SK-N-SH (cell line): ENCODE results near the gene B4GALNT4. TPM values are rescaled to one million over a fixed set of nuclear protein-coding genes. Genes with fewer than 3 reads are reported as not detected.

ENCODE experiments used
- CTCF ChIA-PET: fragments of 300-600, 350-600 bp; formaldehyde crosslinking; extraction: SDS; loops from one replicate; lab custom pipeline; 2021; lab: Yijun Ruan, JAX
- POLR2A ChIA-PET: fragments of 350-600 bp; sonication (Branson Sonifier 250); formaldehyde crosslinking; extraction: SDS; loops from one replicate; lab custom pipeline; 2020; ENCODE audit warnings: antibody characterized with exemption, inconsistent platforms; lab: Yijun Ruan, JAX
- DNase-seq: peaks from one replicate; pipeline ENCODE4 v3.0.0; 2012
- H2AFZ ChIP-seq: fragments of 200-600 bp; sonication (generic); 2 replicates; pipeline ENCODE4 v1.8.1; 2016; ENCODE audit warnings: antibody characterized with exemption, mild to moderate bottlenecking, low read depth
- H3F3A ChIP-seq: fragments of 200-600 bp; sonication (generic); replicated peaks from 2 replicates; pipeline ENCODE3; 2016; ENCODE audit warnings: antibody characterized with exemption, mild to moderate bottlenecking; ENCODE audit not compliant: insufficient read depth
- H3K27ac ChIP-seq, 2 experiments: fragments of 200-500 bp in 1 of 2; fragments of 200-600 bp in 1 of 2; sonication (Bioruptor generic) in 1 of 2; sonication (generic), shearing (Covaris generic) in 1 of 2; 2 replicates each; pipeline versions ENCODE4 v1.5.1 to v1.6.1; 2014 to 2016; ENCODE audit warnings: low read depth in 2 of 2, inconsistent platforms in 1 of 2, low read length in 1 of 2, mild to moderate bottlenecking in 1 of 2, mixed read lengths in 1 of 2
- H3K27me3 ChIP-seq: fragments of 200-600 bp; sonication (generic), shearing (Covaris generic); 2 replicates; pipeline ENCODE4 v1.6.1; 2016; ENCODE audit warnings: mixed run types; ENCODE audit not compliant: insufficient read depth
- H3K36me3 ChIP-seq, 2 experiments: fragments of 200-500 bp in 1 of 2; fragments of 200-600 bp in 1 of 2; sonication (Bioruptor generic) in 1 of 2; sonication (generic) in 1 of 2; replicated peaks in 1 of 2; 2 replicates each; pipeline versions ENCODE3 to v1.5.1; 2014 to 2016; ENCODE audit warnings: low read length in 1 of 2, mild to moderate bottlenecking in 1 of 2; ENCODE audit not compliant: insufficient read depth in 2 of 2, control insufficient read depth in 1 of 2
- H3K4me1 ChIP-seq, 2 experiments: fragments of 200-500 bp in 1 of 2; fragments of 200-600 bp in 1 of 2; sonication (Bioruptor generic) in 1 of 2; sonication (generic), shearing (Covaris generic) in 1 of 2; 2 replicates each; pipeline versions ENCODE4 v1.5.1 to v1.6.1; 2014 to 2016; ENCODE audit warnings: low read depth in 1 of 2, low read length in 1 of 2, mixed run types in 1 of 2; ENCODE audit not compliant: insufficient read depth in 2 of 2, control insufficient read depth in 1 of 2
- H3K4me2 ChIP-seq: fragments of 200-600 bp; sonication (generic), shearing (Covaris generic); 2 replicates; pipeline ENCODE4 v1.6.1; 2017; ENCODE audit warnings: mixed run types
- H3K4me3 ChIP-seq, 2 experiments: fragments of 200-500 bp in 1 of 2; fragments of 200-600 bp in 1 of 2; sonication (Bioruptor generic) in 1 of 2; sonication (generic), shearing (Covaris generic) in 1 of 2; 2 replicates each; pipeline versions ENCODE4 v1.5.1 to v1.8.1; 2014 to 2016; ENCODE audit warnings: low read depth in 2 of 2, inconsistent platforms in 1 of 2, low read length in 1 of 2, mild to moderate bottlenecking in 1 of 2, mixed read lengths in 1 of 2, moderate library complexity in 1 of 2
- H3K79me2 ChIP-seq: fragments of 200-600 bp; sonication (generic); 2 replicates; pipeline ENCODE4 v1.8.1; 2017; ENCODE audit warnings: mild to moderate bottlenecking; ENCODE audit not compliant: insufficient read depth
- H3K9ac ChIP-seq: fragments of 200-600 bp; sonication (generic); 2 replicates; pipeline ENCODE4 v1.6.1; 2017; ENCODE audit warnings: mixed run types
- H3K9me2 ChIP-seq: fragments of 200-600 bp; sonication (generic); 2 replicates; pipeline ENCODE4 v1.6.1; 2017; ENCODE audit warnings: mixed run types
- H3K9me3 ChIP-seq: fragments of 200-600 bp; sonication (generic); 2 replicates; pipeline ENCODE4 v1.6.1; 2017; ENCODE audit warnings: mixed run types, mild to moderate bottlenecking, moderate library complexity
- H4K20me1 ChIP-seq: fragments of 200-600 bp; sonication (generic); 2 replicates; pipeline ENCODE4 v1.6.1; 2017; ENCODE audit warnings: mild to moderate bottlenecking, mixed run types; ENCODE audit not compliant: insufficient read depth
- CHD2 ChIP-seq: fragments of 150-350 bp; IDR thresholded peaks from 2 replicates; pipeline ENCODE4 v1.6.1; 2018; ENCODE audit warnings: low read length; ENCODE audit not compliant: partially characterized antibody
- CTCF ChIP-seq: fragments of 200-600 bp; sonication (generic); IDR thresholded peaks from 2 replicates; pipeline ENCODE4 v1.6.1; 2017; ENCODE audit warnings: antibody characterized with exemption, mild to moderate bottlenecking, moderate library complexity
- ELF1 ChIP-seq: IDR thresholded peaks from 2 replicates; pipeline ENCODE4 v1.4.0; 2012
- EP300 ChIP-seq, 2 experiments: IDR thresholded peaks; 2 replicates each; pipeline versions ENCODE4 v1.4.0 to v1.6.1; 2012; ENCODE audit warnings: borderline replicate concordance in 1 of 2, low read depth in 1 of 2, low read length in 1 of 2
- FOSL2 ChIP-seq: IDR thresholded peaks from 2 replicates; pipeline ENCODE4 v1.4.0; 2012; ENCODE audit warnings: low read depth, mild to moderate bottlenecking, moderate library complexity, borderline replicate concordance
- GABPA ChIP-seq: IDR thresholded peaks from 2 replicates; pipeline ENCODE4 v1.4.0; 2012; ENCODE audit warnings: low read depth, mild to moderate bottlenecking
- GATA2 ChIP-seq: sonication (generic); formaldehyde crosslinking; IDR thresholded peaks from 2 replicates; pipeline ENCODE4 v1.5.0; 2020; ENCODE audit warnings: mild to moderate bottlenecking, missing genetic modification reagents
- IRF3 ChIP-seq: fragments of 150-350 bp; IDR thresholded peaks from 2 replicates; pipeline ENCODE4 v1.6.1; 2016; ENCODE audit warnings: mild to moderate bottlenecking, low read depth, low read length
- MEF2A ChIP-seq: IDR thresholded peaks from 2 replicates; pipeline ENCODE4 v1.4.0; 2012; ENCODE audit warnings: low read depth, borderline replicate concordance
- MXI1 ChIP-seq: IDR thresholded peaks from 2 replicates; pipeline ENCODE4 v1.6.1; 2012; ENCODE audit warnings: mild to moderate bottlenecking, low read depth, low read length, improper control_type of control experiment
- NFIC ChIP-seq: IDR thresholded peaks from 2 replicates; pipeline ENCODE4 v1.4.0; 2012; ENCODE audit warnings: borderline replicate concordance
- SIN3A ChIP-seq: IDR thresholded peaks from 2 replicates; pipeline ENCODE4 v1.6.1; 2012; ENCODE audit warnings: low read depth, mild to moderate bottlenecking, low read length, moderate library complexity, borderline replicate concordance
- TAF1 ChIP-seq: IDR thresholded peaks from 2 replicates; pipeline ENCODE4 v1.6.1; 2012; ENCODE audit warnings: low read depth, mild to moderate bottlenecking, low read length, moderate library complexity, borderline replicate concordance
- WGBS: methylation state at CpG from one replicate; pipeline ENCODE4 v1.1.6; 2017; ENCODE audit warnings: low lambda C conversion rate; 5-methylcytosine and 5-hydroxymethylcytosine counted together
- polyA plus RNA-seq, 3 experiments: library from polyadenylated mRNA; depleted of rRNA; stranded (reverse); fragments of >200 nt; gene quantifications; 2 replicates each; pipeline ENCODE4 v1.2.3, GENCODE V29; 2012
- TF ChIP-seq, protein P1 (sequence below): IDR thresholded peaks from 2 replicates; pipeline ENCODE4 v1.4.0; 2012; ENCODE audit warnings: low read depth, borderline replicate concordance
- TF ChIP-seq, protein P2 (sequence below): fragments of 150-350 bp; IDR thresholded peaks from 2 replicates; pipeline ENCODE4 v1.6.1; 2017; ENCODE audit warnings: antibody characterized with exemption, low read length, low read depth, borderline replicate concordance

B4GALNT4 gene
- polyA plus RNA-seq, 1 of the 3 experiments (the other 2 are of a cell fraction): 66.7 TPM

- no peak for TF ChIP-seq CTCF
Measured at GRCh38 chr11:403021-403760, 33.9 kb downstream of the B4GALNT4 start (continued).

DNA sequence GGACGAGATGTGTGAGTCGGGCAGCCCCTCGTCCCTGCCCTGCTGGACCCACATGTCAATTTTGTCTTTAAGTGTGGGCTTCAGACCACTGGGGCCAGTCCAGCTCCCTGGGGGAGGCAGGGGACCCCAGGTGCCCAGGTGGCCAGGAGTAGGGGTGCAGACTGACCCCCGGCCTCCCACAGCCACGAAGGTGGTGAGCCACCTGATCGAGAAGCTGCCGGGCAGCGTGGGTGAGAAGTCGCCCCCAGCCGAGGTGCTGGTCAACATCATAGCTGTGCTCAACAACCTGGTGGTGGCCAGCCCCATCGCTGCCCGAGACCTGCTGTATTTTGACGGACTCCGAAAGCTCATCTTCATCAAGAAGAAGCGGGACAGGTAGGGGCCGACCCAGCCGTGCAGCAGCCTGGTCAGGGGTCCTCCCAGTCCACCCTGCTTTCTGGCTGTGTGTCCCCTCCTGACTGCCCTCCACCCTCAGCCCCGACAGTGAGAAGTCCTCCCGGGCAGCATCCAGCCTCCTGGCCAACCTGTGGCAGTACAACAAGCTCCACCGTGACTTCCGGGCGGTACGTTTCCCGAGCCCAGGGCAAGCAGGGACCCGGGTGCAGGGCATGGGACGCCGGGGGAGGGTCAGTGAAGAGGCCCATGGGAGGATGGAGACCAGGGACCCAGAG is 34.6 kb downstream of the B4GALNT4 start:
- POLR2A ChIA-PET: no interaction called here

DNA sequence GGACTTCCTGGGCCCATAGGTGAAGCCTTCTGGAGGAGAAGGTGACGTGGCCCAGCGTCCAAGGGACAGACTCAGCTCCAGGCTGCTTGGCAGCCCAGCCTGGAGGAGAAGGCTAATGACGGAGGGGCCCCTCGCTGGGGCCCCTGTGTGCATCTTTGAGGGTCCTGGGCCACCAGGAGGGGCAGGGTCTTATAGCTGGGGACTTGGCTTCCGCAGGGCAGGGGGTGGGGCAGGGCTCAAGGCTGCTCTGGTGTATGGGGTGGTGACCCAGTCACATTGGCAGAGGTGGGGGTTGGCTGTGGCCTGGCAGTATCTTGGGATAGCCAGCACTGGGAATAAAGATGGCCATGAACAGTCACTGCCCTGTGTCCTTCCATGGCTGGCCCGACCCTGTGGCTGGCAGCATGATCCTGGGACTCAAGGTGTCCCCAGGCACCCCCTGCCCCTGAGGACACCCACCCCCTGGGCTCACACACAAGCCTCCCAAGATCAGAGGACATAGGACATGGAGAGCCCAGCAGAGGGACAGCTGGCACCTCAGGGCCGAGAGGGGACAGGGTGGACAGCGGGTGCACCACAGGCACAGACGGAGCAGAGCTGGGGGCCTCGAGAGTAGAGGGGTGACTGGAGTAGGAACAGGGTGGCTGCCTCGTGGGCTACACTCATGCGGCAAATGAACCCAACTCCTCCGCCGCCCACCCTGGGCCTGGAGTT is 35.4 kb downstream of the B4GALNT4 start:
- ChIA-PET POLR2A (no interaction called here), CTCF (interaction anchor here (5.9 to 6.6 kb wide), 2 partner anchors 8 to 45 kb away, joined by 31 to 77 read pairs; partner anchors contain the start of gene PTDSS2)
- no peaks in the 10 kb centered on the region for H3K36me3 ChIP-seq
- H3K79me2 ChIP-seq: no peaks in the 10 kb centered on the region
- no peaks in the 10 kb centered on the region for H3K9me3 ChIP-seq
- H3K4me2 ChIP-seq: no peak overlapping the region
- no peak overlapping the region for H3K4me3 ChIP-seq
- no peaks in the 10 kb centered on the region for H4K20me1 ChIP-seq
- H2AFZ ChIP-seq: no peak overlapping the region
- H3K9ac ChIP-seq: no peak overlapping the region
- H3F3A ChIP-seq: no peaks in the 10 kb centered on the region
- no peaks in the 10 kb centered on the region for H3K9me2 ChIP-seq
- WGBS: 95% methylated on average over 13 of the region's 14 CpGs
- no peak for DNase-seq
- H3K27ac ChIP-seq: no peak overlapping the region
- H3K27me3 ChIP-seq: peaks cover 7% of the 10 kb centered on the region; the same call in 1 of the 2 replicates
- H3K4me1 ChIP-seq: peaks cover 0 to 12% of the 10 kb centered on the region in 2 experiments; a peak in 1 of 4 replicates
- TF ChIP-seq, protein P1, sequence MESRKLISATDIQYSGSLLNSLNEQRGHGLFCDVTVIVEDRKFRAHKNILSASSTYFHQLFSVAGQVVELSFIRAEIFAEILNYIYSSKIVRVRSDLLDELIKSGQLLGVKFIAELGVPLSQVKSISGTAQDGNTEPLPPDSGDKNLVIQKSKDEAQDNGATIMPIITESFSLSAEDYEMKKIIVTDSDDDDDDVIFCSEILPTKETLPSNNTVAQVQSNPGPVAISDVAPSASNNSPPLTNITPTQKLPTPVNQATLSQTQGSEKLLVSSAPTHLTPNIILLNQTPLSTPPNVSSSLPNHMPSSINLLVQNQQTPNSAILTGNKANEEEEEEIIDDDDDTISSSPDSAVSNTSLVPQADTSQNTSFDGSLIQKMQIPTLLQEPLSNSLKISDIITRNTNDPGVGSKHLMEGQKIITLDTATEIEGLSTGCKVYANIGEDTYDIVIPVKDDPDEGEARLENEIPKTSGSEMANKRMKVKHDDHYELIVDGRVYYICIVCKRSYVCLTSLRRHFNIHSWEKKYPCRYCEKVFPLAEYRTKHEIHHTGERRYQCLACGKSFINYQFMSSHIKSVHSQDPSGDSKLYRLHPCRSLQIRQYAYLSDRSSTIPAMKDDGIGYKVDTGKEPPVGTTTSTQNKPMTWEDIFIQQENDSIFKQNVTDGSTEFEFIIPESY: no peak
- TF ChIP-seq NFIC (no peak), MEF2A (no peak), IRF3 (no peak), EP300 (IDR thresholded peaks at IDR 0.05; ENCODE audit: borderline replicate concordance in 1 of 2, low read depth in 1 of 2, low read length in 1 of 2) (no peak)
- TF ChIP-seq, protein P2, sequence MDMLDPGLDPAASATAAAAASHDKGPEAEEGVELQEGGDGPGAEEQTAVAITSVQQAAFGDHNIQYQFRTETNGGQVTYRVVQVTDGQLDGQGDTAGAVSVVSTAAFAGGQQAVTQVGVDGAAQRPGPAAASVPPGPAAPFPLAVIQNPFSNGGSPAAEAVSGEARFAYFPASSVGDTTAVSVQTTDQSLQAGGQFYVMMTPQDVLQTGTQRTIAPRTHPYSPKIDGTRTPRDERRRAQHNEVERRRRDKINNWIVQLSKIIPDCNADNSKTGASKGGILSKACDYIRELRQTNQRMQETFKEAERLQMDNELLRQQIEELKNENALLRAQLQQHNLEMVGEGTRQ: no peak

More for the DNA sequence above, 34.6 kb downstream of the B4GALNT4 start:
- Histone ChIP-seq H3K9ac (no peak overlapping the region), H3K27me3 (peaks cover 9% of the 10 kb centered on the region; the same call in 1 of the 2 replicates), H3K4me1 (peaks cover 0 to 11% of the 10 kb centered on the region in 2 experiments; a peak in 1 of 4 replicates), H3F3A (no peaks in the 10 kb centered on the region), H4K20me1 (no peaks in the 10 kb centered on the region), H2AFZ (no peak overlapping the region), H3K9me2 (no peaks in the 10 kb centered on the region), H3K79me2 (no peaks in the 10 kb centered on the region), H3K9me3 (no peaks in the 10 kb centered on the region), H3K27ac (no peak overlapping the region), H3K4me2 (no peak overlapping the region), H3K36me3 (no peaks in the 10 kb centered on the region), H3K4me3 (no peak overlapping the region)
- TF ChIP-seq FOSL2 (no peak), MXI1 (no peak), SIN3A (no peak), GATA2 (no peak), GABPA (no peak), IRF3 (no peak), TAF1 (no peak), CHD2 (no peak), ELF1 (no peak)
- CTCF ChIA-PET: interaction anchor here (6.6 kb wide), 1 partner anchor 45 kb away, joined by 77 read pairs; the partner anchor contains the start of gene PTDSS2
- 97% methylated on average over 17 of the region's 27 CpGs for WGBS
- DNase-seq: no peak
